ENCODE data around the gene PTPRJ. TPM values are rescaled to one million over a fixed set of nuclear protein-coding genes. Genes with fewer than 3 reads are reported as not detected.

The PTPRJ gene
- polyA plus RNA-seq, 1 donor from 2014 or later = 8.6 TPM

DNA sequence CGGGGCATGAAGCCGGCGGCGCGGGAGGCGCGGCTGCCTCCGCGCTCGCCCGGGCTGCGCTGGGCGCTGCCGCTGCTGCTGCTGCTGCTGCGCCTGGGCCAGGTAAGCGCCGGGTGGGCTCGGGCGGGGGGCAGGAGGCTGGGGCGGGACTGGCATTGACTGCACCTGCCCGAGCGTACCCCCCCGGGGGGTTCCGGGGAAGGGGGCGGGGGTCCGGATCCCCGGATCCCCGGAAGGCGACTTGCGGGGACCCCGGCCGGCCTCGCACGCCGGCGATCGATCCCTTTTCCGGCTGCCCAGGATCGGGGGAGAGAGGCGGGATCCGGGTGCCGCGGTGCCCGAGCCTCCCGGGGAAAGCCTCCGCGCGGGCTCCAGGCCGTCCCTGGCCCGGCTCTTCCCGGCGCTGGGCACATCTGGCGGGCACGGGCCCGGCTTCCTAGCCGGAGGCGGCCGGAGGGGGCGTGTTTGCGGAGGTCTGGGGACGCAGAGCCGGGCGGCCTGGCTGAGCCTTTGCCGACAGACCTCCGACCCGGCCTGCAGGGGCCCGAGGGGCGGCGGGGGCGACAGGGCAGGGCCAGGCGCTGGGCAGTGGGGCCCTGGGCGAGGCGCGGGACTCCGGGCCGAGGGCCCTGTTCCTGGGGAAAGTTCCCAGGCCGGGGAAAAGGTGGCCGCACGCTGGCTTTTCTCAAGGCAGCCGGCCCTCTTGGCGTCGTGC lies 705 bp downstream of the PTPRJ start:
- peak overlapping the region; percentile 31 for H3K27ac ChIP-seq (ENCODE audit: low read length)
- TF ChIP-seq MXI1 (conservative IDR thresholded peaks at IDR 0.05; ENCODE audit: poor library complexity, severe bottlenecking) (no peak), SMC3 (conservative IDR thresholded peaks at IDR 0.05; ENCODE audit: poor library complexity) (no peak)
- TF ChIP-seq, protein P1, sequence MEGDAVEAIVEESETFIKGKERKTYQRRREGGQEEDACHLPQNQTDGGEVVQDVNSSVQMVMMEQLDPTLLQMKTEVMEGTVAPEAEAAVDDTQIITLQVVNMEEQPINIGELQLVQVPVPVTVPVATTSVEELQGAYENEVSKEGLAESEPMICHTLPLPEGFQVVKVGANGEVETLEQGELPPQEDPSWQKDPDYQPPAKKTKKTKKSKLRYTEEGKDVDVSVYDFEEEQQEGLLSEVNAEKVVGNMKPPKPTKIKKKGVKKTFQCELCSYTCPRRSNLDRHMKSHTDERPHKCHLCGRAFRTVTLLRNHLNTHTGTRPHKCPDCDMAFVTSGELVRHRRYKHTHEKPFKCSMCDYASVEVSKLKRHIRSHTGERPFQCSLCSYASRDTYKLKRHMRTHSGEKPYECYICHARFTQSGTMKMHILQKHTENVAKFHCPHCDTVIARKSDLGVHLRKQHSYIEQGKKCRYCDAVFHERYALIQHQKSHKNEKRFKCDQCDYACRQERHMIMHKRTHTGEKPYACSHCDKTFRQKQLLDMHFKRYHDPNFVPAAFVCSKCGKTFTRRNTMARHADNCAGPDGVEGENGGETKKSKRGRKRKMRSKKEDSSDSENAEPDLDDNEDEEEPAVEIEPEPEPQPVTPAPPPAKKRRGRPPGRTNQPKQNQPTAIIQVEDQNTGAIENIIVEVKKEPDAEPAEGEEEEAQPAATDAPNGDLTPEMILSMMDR (IDR thresholded peaks at IDR 0.05; ENCODE audit: poor library complexity, severe bottlenecking) = peak; percentile 23
- H3F3A ChIP-seq (ENCODE audit: insufficient read depth, low read length, poor library complexity, severe bottlenecking) = no peaks in the 10 kb centered on the region
- peak overlapping the region; percentile 81 for H3K9ac ChIP-seq (ENCODE audit: low read length)
- H3K4me3 ChIP-seq (ENCODE audit: low read length) = peak overlapping the region; percentile 86
- H3K4me2 ChIP-seq (ENCODE audit: low read length) = peak overlapping the region; percentile 46
- no peaks in the 10 kb centered on the region for H3K9me3 ChIP-seq (ENCODE audit: low read length)
- no peak overlapping the region for H2AFZ ChIP-seq (ENCODE audit: low read depth, low read length)
- H3K9me2 ChIP-seq (ENCODE audit: insufficient read depth, low read length) = no peaks in the 10 kb centered on the region
- H4K20me1 ChIP-seq (ENCODE audit: insufficient read depth) = no peaks in the 10 kb centered on the region
- H3K79me2 ChIP-seq (replicated peaks; ENCODE audit: insufficient read depth, low read length) = peaks cover 32% of the 10 kb centered on the region
- no peaks in the 10 kb centered on the region for H3K36me3 ChIP-seq (ENCODE audit: insufficient read depth, low read length)
- no peaks in the 10 kb centered on the region for H3K27me3 ChIP-seq (ENCODE audit: insufficient read depth, low read depth, low read length)

DNA sequence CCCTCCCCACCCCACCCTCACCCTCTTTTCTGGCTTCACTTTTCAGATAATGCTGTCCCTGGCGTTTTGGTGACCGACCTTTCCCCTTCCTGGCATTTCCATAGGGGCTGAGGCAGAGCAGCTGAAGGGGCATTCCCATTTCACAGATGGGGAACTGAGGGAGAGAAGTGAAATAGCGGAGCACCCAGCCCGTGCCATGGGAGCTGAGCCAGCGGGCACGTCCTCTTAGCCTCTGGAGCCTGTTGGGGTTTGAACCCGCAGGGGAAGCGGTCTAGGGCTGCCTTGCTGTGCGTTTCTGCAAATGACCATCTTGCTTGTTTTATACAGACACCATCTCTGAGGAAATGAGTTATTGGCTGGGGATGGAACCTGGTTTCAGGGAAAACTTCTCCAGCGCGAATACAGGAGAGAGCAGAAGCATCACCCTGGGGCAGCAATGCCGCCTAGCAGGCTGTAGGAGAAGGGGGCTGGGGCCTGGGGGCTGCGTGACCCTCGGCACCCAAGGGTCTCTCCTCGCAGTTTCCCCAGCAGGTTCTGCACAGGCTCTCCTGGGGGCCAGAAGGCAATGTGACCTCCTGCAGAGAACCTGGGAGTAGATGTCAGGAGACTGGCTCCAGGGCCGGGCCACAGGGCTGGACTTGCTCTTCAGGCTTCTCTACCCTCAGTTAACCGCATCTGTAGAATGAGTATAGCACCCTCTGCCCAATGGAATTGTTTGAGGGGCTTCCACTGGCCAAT lies 1.5 kb downstream of the PTPRJ start:
- Histone ChIP-seq H3F3A (ENCODE audit: insufficient read depth, low read length, poor library complexity, severe bottlenecking) (no peaks in the 10 kb centered on the region), H3K4me2 (ENCODE audit: low read length) (peak overlapping the region; percentile 46), H3K9me3 (ENCODE audit: low read length) (no peaks in the 10 kb centered on the region), H3K9me2 (ENCODE audit: insufficient read depth, low read length) (no peaks in the 10 kb centered on the region), H2AFZ (ENCODE audit: low read depth, low read length) (no peak overlapping the region), H3K79me2 (replicated peaks; ENCODE audit: insufficient read depth, low read length) (peaks cover 34% of the 10 kb centered on the region), H3K36me3 (ENCODE audit: insufficient read depth, low read length) (no peaks in the 10 kb centered on the region), H4K20me1 (ENCODE audit: insufficient read depth) (no peaks in the 10 kb centered on the region), H3K27ac (ENCODE audit: low read length) (peak overlapping the region; percentile 31), H3K4me3 (ENCODE audit: low read length) (peak overlapping the region; percentile 86), H3K27me3 (ENCODE audit: insufficient read depth, low read depth, low read length) (no peaks in the 10 kb centered on the region), H3K9ac (ENCODE audit: low read length) (peak overlapping the region; percentile 81)
- TF ChIP-seq MXI1 (conservative IDR thresholded peaks at IDR 0.05; ENCODE audit: poor library complexity, severe bottlenecking) = peak; percentile 10
- TF ChIP-seq, protein P1 (IDR thresholded peaks at IDR 0.05; ENCODE audit: poor library complexity, severe bottlenecking) = no peak

DNA sequence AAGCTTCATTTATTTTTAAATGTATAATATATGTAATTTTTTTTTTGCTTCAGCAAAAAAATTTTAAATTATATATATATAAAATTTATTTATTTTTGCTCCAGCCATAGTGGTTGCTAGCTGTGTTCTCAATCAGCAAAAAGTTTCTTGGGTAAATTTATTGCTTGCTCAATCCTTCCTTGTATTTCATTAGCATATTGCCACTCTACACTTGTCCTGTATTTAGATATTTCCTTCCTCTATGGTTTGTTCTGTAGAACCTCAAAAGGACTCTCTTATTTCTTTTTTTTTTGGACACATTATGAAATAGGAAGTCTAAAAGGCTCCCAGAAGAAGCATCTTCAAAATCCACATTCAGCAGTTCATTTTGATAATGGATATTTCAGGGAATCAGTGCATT lies 2.3 kb downstream of the PTPRJ start:
- Histone ChIP-seq H4K20me1 (ENCODE audit: insufficient read depth) (no peaks in the 10 kb centered on the region), H3F3A (ENCODE audit: insufficient read depth, low read length, poor library complexity, severe bottlenecking) (no peaks in the 10 kb centered on the region), H2AFZ (ENCODE audit: low read depth, low read length) (no peak overlapping the region), H3K9me3 (ENCODE audit: low read length) (no peaks in the 10 kb centered on the region), H3K36me3 (ENCODE audit: insufficient read depth, low read length) (no peaks in the 10 kb centered on the region), H3K4me3 (ENCODE audit: low read length) (peak overlapping the region; percentile 40), H3K9me2 (ENCODE audit: insufficient read depth, low read length) (no peaks in the 10 kb centered on the region), H3K27ac (ENCODE audit: low read length) (no peak overlapping the region), H3K79me2 (replicated peaks; ENCODE audit: insufficient read depth, low read length) (peaks cover 34% of the 10 kb centered on the region), H3K9ac (ENCODE audit: low read length) (no peak overlapping the region), H3K27me3 (ENCODE audit: insufficient read depth, low read depth, low read length) (no peaks in the 10 kb centered on the region), H3K4me2 (ENCODE audit: low read length) (no peak overlapping the region)
- TF ChIP-seq RAD21 (conservative IDR thresholded peaks at IDR 0.05) = no peak
- no peak for TF ChIP-seq TAF1 (IDR thresholded peaks at IDR 0.05; ENCODE audit: low read depth)
- no peak for TF ChIP-seq EZH2 (IDR thresholded peaks at IDR 0.05; ENCODE audit: borderline replicate concordance, insufficient read depth, low read length, poor library complexity, severe bottlenecking)
- TF ChIP-seq, protein P1 (IDR thresholded peaks at IDR 0.05; ENCODE audit: poor library complexity, severe bottlenecking) = no peak
- TF ChIP-seq, protein P2, sequence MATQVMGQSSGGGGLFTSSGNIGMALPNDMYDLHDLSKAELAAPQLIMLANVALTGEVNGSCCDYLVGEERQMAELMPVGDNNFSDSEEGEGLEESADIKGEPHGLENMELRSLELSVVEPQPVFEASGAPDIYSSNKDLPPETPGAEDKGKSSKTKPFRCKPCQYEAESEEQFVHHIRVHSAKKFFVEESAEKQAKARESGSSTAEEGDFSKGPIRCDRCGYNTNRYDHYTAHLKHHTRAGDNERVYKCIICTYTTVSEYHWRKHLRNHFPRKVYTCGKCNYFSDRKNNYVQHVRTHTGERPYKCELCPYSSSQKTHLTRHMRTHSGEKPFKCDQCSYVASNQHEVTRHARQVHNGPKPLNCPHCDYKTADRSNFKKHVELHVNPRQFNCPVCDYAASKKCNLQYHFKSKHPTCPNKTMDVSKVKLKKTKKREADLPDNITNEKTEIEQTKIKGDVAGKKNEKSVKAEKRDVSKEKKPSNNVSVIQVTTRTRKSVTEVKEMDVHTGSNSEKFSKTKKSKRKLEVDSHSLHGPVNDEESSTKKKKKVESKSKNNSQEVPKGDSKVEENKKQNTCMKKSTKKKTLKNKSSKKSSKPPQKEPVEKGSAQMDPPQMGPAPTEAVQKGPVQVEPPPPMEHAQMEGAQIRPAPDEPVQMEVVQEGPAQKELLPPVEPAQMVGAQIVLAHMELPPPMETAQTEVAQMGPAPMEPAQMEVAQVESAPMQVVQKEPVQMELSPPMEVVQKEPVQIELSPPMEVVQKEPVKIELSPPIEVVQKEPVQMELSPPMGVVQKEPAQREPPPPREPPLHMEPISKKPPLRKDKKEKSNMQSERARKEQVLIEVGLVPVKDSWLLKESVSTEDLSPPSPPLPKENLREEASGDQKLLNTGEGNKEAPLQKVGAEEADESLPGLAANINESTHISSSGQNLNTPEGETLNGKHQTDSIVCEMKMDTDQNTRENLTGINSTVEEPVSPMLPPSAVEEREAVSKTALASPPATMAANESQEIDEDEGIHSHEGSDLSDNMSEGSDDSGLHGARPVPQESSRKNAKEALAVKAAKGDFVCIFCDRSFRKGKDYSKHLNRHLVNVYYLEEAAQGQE (IDR thresholded peaks at IDR 0.05; ENCODE audit: borderline replicate concordance) = no peak
- no peak for TF ChIP-seq SMC3 (conservative IDR thresholded peaks at IDR 0.05; ENCODE audit: poor library complexity)
- TF ChIP-seq POLR2AphosphoS5 (IDR thresholded peaks at IDR 0.05) = no peak
